ENCODE measurements around the gene RNF17.

Gene RNF17

GRCh38 chr13:24894277-24894971 lies 130.5 kb downstream of the RNF17 start:
- DNase-seq (ENCODE audit: low spot score) (no peak), FAIRE-seq (no peak)

DNA sequence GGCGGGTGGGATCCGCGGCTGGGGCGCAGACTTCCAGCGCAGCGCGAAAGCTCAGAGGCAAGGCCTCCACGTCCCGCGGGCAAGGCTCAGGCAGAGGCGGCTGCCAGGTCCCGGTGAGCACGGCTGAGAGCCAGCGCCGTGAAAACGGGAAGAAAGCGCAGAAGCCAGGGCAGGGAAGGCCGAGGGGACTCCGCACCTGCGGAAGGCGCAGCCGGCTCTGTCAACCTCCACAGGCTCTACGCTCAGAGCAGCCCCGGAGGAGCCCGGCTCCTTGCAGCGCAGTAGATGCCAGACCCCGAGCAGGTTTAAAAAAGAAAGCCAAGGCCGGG lies 131.0 kb downstream of the RNF17 start:
- FAIRE-seq = no peak
- DNase-seq (ENCODE audit: low spot score) = no peak

GRCh38 chr13:24896061-24896460 lies 132.1 kb downstream of the RNF17 start:
- DNase-seq (ENCODE audit: low spot score) (no peak), FAIRE-seq (no peak)

- FAIRE-seq = no peak
- DNase-seq (ENCODE audit: low spot score) = no peak
Measured at GRCh38 chr13:24897293-24897692, 133.3 kb downstream of the RNF17 start.

- FAIRE-seq (no peak), DNase-seq (ENCODE audit: low spot score) (no peak)
Measured at GRCh38 chr13:24899601-24900000, 135.6 kb downstream of the RNF17 start.

DNA sequence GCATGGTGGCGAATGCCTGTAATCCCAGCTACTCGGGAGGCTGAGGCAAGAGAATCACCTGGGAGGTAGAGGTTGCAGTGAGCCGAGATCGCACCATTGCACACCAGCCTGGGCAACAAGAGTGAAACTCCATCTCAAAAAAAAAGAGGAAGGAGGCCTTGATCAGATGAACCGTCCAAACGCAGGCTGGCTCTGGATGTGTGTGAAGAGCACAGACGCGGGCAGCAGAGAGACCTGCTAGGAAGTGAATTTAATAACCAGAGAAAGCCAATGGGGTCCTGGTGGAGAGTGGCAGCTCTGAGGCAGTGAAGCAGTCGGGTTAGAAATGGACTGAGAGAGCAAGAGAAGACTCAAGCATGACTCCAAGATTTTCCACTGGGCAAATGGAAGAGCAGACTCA lies 136.5 kb downstream of the RNF17 start:
- no peak for DNase-seq (ENCODE audit: low spot score)
- no peak for FAIRE-seq

GRCh38 chr13:24905242-24905641 lies 141.3 kb downstream of the RNF17 start:
- DNase-seq (ENCODE audit: low spot score) (no peak), FAIRE-seq (no peak)

GRCh38 chr13:24906268-24906667 lies 142.3 kb downstream of the RNF17 start:
- FAIRE-seq (no peak), DNase-seq (ENCODE audit: low spot score) (no peak)

DNA sequence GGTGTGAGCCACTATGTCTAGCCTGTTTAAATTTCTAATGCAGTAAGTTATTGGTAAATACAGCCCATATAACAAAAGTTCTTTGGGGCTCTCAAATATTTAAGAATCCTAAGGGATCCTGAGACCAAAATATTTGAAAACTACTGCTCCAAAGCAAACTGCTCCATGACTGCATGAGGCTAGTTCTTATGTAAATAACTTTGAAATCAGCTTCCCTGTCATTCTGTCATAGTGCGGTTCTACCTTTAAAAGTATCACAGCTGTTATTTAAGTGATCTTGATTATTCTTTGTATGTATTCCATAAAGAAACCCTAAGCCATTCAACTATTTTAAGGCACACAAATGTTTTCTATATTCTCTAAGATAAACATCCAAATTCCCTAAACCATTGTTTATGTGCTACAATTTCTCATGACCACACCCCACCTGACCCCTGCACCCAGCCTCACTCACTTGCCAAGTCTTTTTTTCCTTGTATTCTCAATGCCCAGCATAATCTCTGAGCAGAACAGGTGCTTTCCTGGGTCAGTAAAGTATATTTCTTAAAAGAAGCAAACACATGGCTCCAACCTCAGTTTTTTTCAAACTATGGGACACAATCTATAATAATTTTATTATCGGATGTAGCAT lies 146.6 kb downstream of the RNF17 start:
- no peak for DNase-seq (ENCODE audit: low spot score)
- FAIRE-seq = no peak

DNA sequence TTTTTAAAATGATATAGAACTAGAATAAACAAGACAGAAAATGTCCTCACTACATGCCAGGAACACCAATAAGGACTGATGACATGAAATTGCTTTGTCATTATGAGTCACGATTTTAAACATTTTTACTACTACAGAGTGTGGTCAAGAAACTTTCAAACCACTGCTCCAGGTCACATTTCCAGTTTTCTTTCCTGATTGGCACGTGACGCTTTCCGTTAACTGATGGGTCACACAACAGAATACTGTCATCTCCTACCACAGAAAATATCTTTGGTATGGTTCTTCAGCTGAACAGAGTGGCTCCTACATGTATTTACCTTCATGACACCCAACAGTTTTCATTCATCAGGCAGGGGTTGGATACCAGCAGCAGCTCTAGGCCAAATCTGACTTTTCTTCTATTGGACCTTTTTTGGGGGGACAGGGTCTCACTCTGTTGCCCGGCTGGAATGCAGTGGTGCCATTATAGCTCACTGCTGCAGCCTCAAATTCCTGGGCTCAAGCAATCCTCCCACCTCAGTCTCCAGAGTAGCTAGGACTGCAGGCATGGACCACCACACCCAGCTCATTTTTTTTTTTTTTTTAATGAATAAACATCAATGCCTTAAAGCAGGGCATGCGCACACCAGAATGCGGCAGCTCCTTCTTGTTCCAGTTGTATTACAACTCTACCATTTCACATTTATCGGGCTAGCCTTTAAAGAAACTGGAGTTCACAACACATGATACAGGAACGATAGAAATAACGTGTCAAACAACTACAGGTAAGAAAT lies 147.4 kb downstream of the RNF17 start:
- FAIRE-seq = no peak
- no peak for DNase-seq (ENCODE audit: low spot score)

- DNase-seq (ENCODE audit: low spot score) (no peak), FAIRE-seq (no peak)
Measured at GRCh38 chr13:24916464-24916863, 152.5 kb downstream of the RNF17 start.

- no peak for FAIRE-seq
- DNase-seq (ENCODE audit: low spot score) = no peak
Measured at GRCh38 chr13:24921003-24921402, 157.0 kb downstream of the RNF17 start.

GRCh38 chr13:24921881-24922280 lies 157.9 kb downstream of the RNF17 start:
- FAIRE-seq (no peak), DNase-seq (ENCODE audit: low spot score) (no peak)

DNA sequence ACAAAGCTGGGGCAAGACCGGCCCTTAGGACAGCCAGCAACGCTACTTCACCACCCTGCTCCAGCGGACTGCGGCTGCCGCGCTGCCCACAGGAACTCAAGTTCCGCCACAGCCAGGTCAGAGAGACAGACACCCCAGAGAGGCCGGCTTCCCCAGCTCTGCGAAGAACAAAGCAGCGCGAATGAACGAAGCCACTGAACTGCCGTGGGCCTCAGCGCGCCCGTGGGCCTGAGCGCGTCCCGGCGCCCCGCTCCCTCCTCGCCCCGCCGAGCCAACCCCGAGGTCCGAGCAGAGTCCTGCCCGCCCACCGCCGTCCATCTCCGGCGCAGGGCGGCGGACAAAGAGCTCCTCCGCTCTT lies 158.4 kb downstream of the RNF17 start:
- no peak for DNase-seq (ENCODE audit: low spot score)
- no peak for FAIRE-seq

DNA sequence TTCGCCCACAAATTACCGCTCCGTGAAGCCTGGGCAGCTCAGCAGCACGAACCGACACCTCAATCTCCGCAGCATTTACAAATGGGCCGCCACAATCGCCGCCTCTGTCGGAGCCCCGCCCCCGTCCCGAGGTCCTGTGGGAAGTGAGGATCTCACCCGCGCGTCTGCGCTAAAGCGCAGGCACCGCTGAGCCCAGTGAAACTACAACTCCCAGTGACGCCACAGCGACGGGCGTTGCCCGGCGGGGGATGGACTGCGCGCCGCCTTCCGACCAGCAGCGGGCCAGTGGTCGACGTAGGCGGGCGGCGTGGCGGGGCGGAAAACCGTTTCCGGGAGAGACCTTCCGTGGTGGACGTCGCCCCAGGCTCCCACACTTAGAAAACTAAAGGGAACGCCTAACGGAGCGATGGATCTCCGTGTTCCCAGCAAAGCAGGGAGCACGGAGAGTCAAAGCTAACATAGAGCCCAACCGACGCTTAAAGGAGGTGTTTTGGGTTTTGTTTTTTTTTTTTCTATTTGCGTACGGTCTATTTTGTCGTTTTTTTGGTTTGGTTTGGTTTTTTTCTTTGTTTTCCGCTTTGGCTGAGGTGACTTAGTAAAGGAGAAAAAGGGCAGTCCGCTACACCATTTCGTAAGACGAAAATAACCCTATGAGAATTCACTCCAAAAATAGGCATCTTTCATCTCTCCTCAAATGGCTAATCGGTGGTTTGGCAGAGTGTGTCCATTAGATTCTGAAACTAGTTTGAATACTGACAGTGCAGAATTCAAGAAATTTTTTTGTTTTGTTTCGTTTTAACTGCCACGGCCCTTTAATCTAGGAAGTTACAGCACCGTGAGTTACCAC lies 159.0 kb downstream of the RNF17 start:
- FAIRE-seq = no peak
- DNase-seq (ENCODE audit: low spot score) = peak; percentile 90

DNA sequence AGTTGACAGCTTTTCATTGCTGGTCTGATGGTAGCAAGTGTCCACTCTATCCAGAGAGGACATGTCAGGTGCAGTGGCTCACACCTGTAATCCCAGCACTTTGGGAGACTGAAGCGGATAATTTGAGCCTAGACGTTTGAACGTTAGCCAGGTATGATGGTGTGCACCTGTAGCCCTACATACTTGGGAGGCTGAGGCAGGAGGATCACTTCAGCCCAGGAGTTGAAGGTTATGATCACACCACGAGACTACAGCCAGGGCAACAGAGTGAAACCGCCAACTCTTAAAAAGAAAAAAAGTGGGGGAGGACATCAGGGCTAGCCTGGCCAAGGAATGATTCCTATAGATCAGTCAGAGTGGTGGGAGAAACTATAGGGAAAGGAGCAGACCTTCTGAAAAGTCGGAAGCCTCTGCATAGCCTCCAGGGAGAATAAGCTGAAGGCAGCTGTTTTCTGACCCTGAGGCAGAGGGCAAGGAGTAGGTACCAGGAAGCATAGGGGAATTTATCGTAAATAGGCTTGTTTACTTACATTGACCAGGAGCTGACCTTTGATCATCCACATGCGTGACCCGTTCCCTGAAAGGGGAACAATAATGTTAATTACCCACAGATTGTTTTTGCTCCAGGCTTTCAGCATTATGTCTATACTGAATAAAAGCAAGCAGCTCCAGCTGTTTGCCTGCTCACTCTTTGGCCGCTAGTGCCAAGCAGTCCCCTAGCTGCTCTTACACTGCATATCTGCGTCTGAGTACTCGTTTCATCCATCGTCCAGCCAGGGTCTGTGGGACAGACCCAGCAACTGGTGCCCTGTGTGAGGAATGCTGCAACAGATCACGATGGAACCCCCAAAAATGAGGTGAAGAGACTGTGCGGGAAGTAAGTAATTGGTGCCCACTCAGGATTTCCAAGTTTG lies 161.6 kb downstream of the RNF17 start:
- FAIRE-seq = no peak
- DNase-seq (ENCODE audit: low spot score) = no peak

- DNase-seq (ENCODE audit: low spot score) (no peak), FAIRE-seq (no peak)
Measured at GRCh38 chr13:24927810-24928404, 163.9 kb downstream of the RNF17 start.

GRCh38 chr13:24929196-24929595 lies 165.2 kb downstream of the RNF17 start:
- FAIRE-seq = no peak
- DNase-seq (ENCODE audit: low spot score) = no peak
